ENCODE data around the gene PDGFD.

DNA sequence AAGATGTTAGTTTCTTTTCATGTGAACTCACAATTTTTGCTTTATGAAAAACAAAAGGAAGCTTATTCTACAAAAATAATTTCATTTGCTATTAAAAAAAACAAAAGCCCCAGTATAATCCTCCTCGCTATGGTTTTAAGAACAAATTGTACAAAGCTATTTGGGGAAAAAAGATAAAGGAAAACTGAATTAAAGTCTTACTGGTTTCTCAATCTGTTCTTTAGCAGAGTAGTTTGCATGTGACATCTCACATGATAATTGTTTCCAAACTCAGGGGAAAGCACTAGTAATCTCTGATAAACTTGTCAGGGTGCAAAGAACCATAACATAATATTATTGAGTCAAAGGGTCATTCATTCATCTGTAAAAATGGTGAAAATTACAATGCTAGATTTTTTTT, 130.4 kb downstream of the PDGFD start:
- TF ChIP-seq, protein P1, sequence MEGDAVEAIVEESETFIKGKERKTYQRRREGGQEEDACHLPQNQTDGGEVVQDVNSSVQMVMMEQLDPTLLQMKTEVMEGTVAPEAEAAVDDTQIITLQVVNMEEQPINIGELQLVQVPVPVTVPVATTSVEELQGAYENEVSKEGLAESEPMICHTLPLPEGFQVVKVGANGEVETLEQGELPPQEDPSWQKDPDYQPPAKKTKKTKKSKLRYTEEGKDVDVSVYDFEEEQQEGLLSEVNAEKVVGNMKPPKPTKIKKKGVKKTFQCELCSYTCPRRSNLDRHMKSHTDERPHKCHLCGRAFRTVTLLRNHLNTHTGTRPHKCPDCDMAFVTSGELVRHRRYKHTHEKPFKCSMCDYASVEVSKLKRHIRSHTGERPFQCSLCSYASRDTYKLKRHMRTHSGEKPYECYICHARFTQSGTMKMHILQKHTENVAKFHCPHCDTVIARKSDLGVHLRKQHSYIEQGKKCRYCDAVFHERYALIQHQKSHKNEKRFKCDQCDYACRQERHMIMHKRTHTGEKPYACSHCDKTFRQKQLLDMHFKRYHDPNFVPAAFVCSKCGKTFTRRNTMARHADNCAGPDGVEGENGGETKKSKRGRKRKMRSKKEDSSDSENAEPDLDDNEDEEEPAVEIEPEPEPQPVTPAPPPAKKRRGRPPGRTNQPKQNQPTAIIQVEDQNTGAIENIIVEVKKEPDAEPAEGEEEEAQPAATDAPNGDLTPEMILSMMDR (IDR thresholded peaks at IDR 0.05; ENCODE audit: low read depth, low read length) = no peak
- no peak for TF ChIP-seq EZH2phosphoT487 (IDR thresholded peaks at IDR 0.05; ENCODE audit: low read depth)

All from OCI-LY3 (cell line).